Measurements from ENCODE around the gene ADCY3. TPM values are rescaled to one million over a fixed set of nuclear protein-coding genes. Genes with fewer than 3 reads are reported as not detected.

The ADCY3 gene
- polyA plus RNA-seq, 3 donors, result 2.5 to 9.3 (median 3.5) TPM

- Histone ChIP-seq H3K79me2 (ENCODE audit: insufficient read depth, low read length) (peaks cover 14% of the 10 kb centered on the region), H3K4me3 (replicated peaks in 1 of 3; ENCODE audit: low read depth in 2 of 3, low read length in 3 of 3) (no peak overlapping the region), H3K27me3 (ENCODE audit: control insufficient read depth in 2 of 2, insufficient read depth in 2 of 2, low read length in 2 of 2) (no peaks in the 10 kb centered on the region), H3K36me3 (replicated peaks in 1 of 2; ENCODE audit: control insufficient read depth in 1 of 2, insufficient read depth in 2 of 2, low read length in 2 of 2) (no peaks in the 10 kb centered on the region), H3K9me3 (replicated peaks in 1 of 2; ENCODE audit: control insufficient read depth in 1 of 2, insufficient read depth in 1 of 2, low read length in 2 of 2) (no peaks in the 10 kb centered on the region), H3K4me2 (replicated peaks; ENCODE audit: extremely low read depth, low read length, poor library complexity, severe bottlenecking) (no peak overlapping the region), H4K20me1 (ENCODE audit: insufficient read depth, low read length) (no peaks in the 10 kb centered on the region), H2AFZ (ENCODE audit: insufficient read depth, low read depth, low read length, poor library complexity, severe bottlenecking) (no peak overlapping the region), H3K4me1 (ENCODE audit: control insufficient read depth in 1 of 2, insufficient read depth in 2 of 2, low read length in 2 of 2) (peaks cover 0 to 17% of the 10 kb centered on the region in 2 donors), H3K27ac (ENCODE audit: low read depth in 1 of 2, low read length in 2 of 2) (no peak overlapping the region), H3K9ac (ENCODE audit: insufficient read depth, low read length, poor library complexity, severe bottlenecking) (no peak overlapping the region)
- no peak for DNase-seq
- intact Hi-C loops (cut with micrococcal nuclease), result no loop called here
- TF ChIP-seq CTCF (IDR thresholded peaks at IDR 0.05), result no peak
- H3K4me1 Mint-ChIP-seq, result peaks cover 60% of the 10 kb centered on the region
- H3K36me3 Mint-ChIP-seq, result peaks cover 9 to 11% of the 10 kb centered on the region in 2 donors
- WGBS (ENCODE audit: insufficient coverage), result no CpG with 5 or more reads among the region's 10 CpGs
- H3K4me3 Mint-ChIP-seq, result no peak overlapping the region
- peaks cover 0 to 1% (median 0%) of the 10 kb centered on the region in 3 donors for H3K27me3 Mint-ChIP-seq (ENCODE audit: low read depth in 3 of 3)
- no peak overlapping the region for H3K27ac Mint-ChIP-seq
- H3K9me3 Mint-ChIP-seq, result peaks cover 0 to 9% (median 6%) of the 10 kb centered on the region in 7 donors
Observed at GRCh38 chr2:24878341-24878740, 41.7 kb downstream of the ADCY3 start.

GRCh38 chr2:24877646-24878045 lies 42.4 kb downstream of the ADCY3 start:
- Histone ChIP-seq H3K79me2 (ENCODE audit: insufficient read depth, low read length) (peaks cover 14% of the 10 kb centered on the region), H3K9ac (ENCODE audit: insufficient read depth, low read length, poor library complexity, severe bottlenecking) (no peak overlapping the region), H3K36me3 (replicated peaks in 1 of 2; ENCODE audit: control insufficient read depth in 1 of 2, insufficient read depth in 2 of 2, low read length in 2 of 2) (no peaks in the 10 kb centered on the region), H3K9me3 (replicated peaks in 1 of 2; ENCODE audit: control insufficient read depth in 1 of 2, insufficient read depth in 1 of 2, low read length in 2 of 2) (no peaks in the 10 kb centered on the region), H4K20me1 (ENCODE audit: insufficient read depth, low read length) (no peaks in the 10 kb centered on the region), H2AFZ (ENCODE audit: insufficient read depth, low read depth, low read length, poor library complexity, severe bottlenecking) (no peak overlapping the region), H3K4me3 (replicated peaks in 1 of 3; ENCODE audit: low read depth in 2 of 3, low read length in 3 of 3) (no peak overlapping the region), H3K27ac (ENCODE audit: low read depth in 1 of 2, low read length in 2 of 2) (no peak overlapping the region), H3K4me2 (replicated peaks; ENCODE audit: extremely low read depth, low read length, poor library complexity, severe bottlenecking) (no peak overlapping the region), H3K4me1 (ENCODE audit: control insufficient read depth in 1 of 2, insufficient read depth in 2 of 2, low read length in 2 of 2) (peaks cover 0 to 24% of the 10 kb centered on the region in 2 donors), H3K27me3 (ENCODE audit: control insufficient read depth in 2 of 2, insufficient read depth in 2 of 2, low read length in 2 of 2) (no peaks in the 10 kb centered on the region)
- H3K9me3 Mint-ChIP-seq, result peaks cover 0 to 9% (median 6%) of the 10 kb centered on the region in 7 donors
- peak overlapping the region in 2 of 7 donors; percentile 7 to 35 for H3K27ac Mint-ChIP-seq
- peaks cover 0 to 1% (median 0%) of the 10 kb centered on the region in 3 donors for H3K27me3 Mint-ChIP-seq (ENCODE audit: low read depth in 3 of 3)
- H3K4me3 Mint-ChIP-seq, result no peak overlapping the region
- no peak for TF ChIP-seq CTCF (IDR thresholded peaks at IDR 0.05)
- DNase-seq, result no peak
- peaks cover 64% of the 10 kb centered on the region for H3K4me1 Mint-ChIP-seq
- intact Hi-C loops (cut with micrococcal nuclease), result no loop called here
- H3K36me3 Mint-ChIP-seq, result peaks cover 9 to 11% of the 10 kb centered on the region in 2 donors
- WGBS (ENCODE audit: insufficient coverage), result 69% methylated on average over 6 of the region's 9 CpGs
